SU-DHL-6 (cell line): ENCODE measurements around the gene TNRC6B.

Source experiments
- CTCF ChIP-seq: fragments of 200-600 bp; sonication (generic); IDR thresholded peaks from one replicate; pipeline ENCODE4 v1.5.1; 2017; ENCODE audit warnings: antibody characterized with exemption, mild to moderate bottlenecking, low read length, moderate library complexity; ENCODE audit not compliant: insufficient read depth, poor library complexity, severe bottlenecking
- EZH2phosphoT487 ChIP-seq: fragments of 200-600 bp; sonication (generic), shearing (Covaris generic); conservative IDR thresholded peaks from 2 replicates; pipeline ENCODE4 v1.6.1; 2018; ENCODE audit warnings: mild to moderate bottlenecking, antibody characterized with exemption, low read length, moderate library complexity, mixed read lengths

DNA sequence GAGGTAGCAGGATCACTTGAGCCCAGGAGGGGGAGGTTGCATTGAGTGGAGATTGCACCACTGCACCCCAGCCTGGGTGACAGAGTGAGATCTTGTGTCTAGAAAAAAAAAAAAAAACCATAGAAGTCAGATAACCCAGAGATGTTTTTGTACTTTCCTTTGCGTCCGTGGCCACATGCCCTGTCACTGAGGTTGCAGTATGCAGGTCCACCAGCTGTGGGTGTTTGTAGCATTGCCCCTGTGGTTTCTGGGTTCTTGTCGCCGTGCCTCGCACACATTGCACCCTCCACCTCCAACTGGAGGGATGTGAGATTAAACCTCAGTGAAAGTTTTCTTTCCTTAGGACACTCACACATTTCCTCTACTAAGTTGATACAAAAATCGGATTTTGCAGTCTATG, 70.3 kb downstream of the TNRC6B start:
- TF ChIP-seq CTCF (no peak), EZH2phosphoT487 (no peak)
